H9 (cell line): ENCODE data around the gene KIF23. TPM values are rescaled to one million over a fixed set of nuclear protein-coding genes. Genes with fewer than 3 reads are reported as not detected.

Source experiments
- DNase-seq: peaks from one replicate; pipeline ENCODE4 v3.0.0-alpha.2; 2017
- H2AFZ ChIP-seq: one replicate; pipeline ENCODE4 v1.6.1; 2013; ENCODE audit warnings: mild to moderate bottlenecking, low read length, control low read depth, moderate library complexity
- H2AK5ac ChIP-seq: 2 replicates; pipeline ENCODE4 v1.6.1; 2013; ENCODE audit warnings: low read length, control low read depth, mixed read lengths; ENCODE audit not compliant: insufficient read length
- H2BK120ac ChIP-seq: one replicate; pipeline ENCODE4 v1.6.1; 2013; ENCODE audit warnings: low read depth, mild to moderate bottlenecking, low read length, control low read depth, inconsistent platforms; ENCODE audit not compliant: poor library complexity, severe bottlenecking
- H2BK12ac ChIP-seq: 2 replicates; pipeline ENCODE4 v1.6.1; 2013; ENCODE audit warnings: low read length, control low read depth, mixed read lengths, low read depth; ENCODE audit not compliant: insufficient read length
- H2BK15ac ChIP-seq: 2 replicates; pipeline ENCODE4 v1.6.1; 2013; ENCODE audit warnings: low read depth, low read length, control low read depth
- H2BK20ac ChIP-seq: one replicate; pipeline ENCODE4 v1.6.1; 2013; ENCODE audit warnings: low read depth, mild to moderate bottlenecking, low read length, control low read depth, inconsistent platforms; ENCODE audit not compliant: poor library complexity, severe bottlenecking
- H2BK5ac ChIP-seq: 2 replicates; pipeline ENCODE4 v1.6.1; 2013; ENCODE audit warnings: low read length, control low read depth, mixed read lengths; ENCODE audit not compliant: insufficient read length
- H3K14ac ChIP-seq: 2 replicates; pipeline ENCODE4 v1.6.1; 2013; ENCODE audit warnings: low read length, control low read depth; ENCODE audit not compliant: insufficient read depth
- H3K18ac ChIP-seq: 2 replicates; pipeline ENCODE4 v1.6.1; 2013; ENCODE audit warnings: low read depth, mild to moderate bottlenecking, mixed read lengths, low read length, control low read depth; ENCODE audit not compliant: insufficient read length
- H3K23ac ChIP-seq: 2 replicates; pipeline ENCODE4 v1.6.1; 2013; ENCODE audit warnings: low read length, control low read depth, mixed read lengths, low read depth; ENCODE audit not compliant: insufficient read length
- H3K23me2 ChIP-seq: 2 replicates; pipeline ENCODE4 v1.6.1; 2013; ENCODE audit warnings: low read depth, mild to moderate bottlenecking, mixed read lengths, low read length, control low read depth; ENCODE audit not compliant: insufficient read length, poor library complexity, severe bottlenecking
- H3K27ac ChIP-seq: 2 replicates; pipeline ENCODE4 v1.5.1; 2013; ENCODE audit warnings: low read length, control low read depth, mixed read lengths, low read depth; ENCODE audit not compliant: insufficient read length
- H3K27me3 ChIP-seq: 2 replicates; pipeline ENCODE4 v1.6.1; 2013; ENCODE audit warnings: low read length, control low read depth, inconsistent platforms; ENCODE audit not compliant: insufficient read depth
- H3K4ac ChIP-seq: 2 replicates; pipeline ENCODE4 v1.6.1; 2013; ENCODE audit warnings: low read depth, mild to moderate bottlenecking, control low read depth, inconsistent platforms, low read length, moderate library complexity
- H3K4me1 ChIP-seq: 2 replicates; pipeline ENCODE4 v1.6.1; 2013; ENCODE audit warnings: low read length, control low read depth, inconsistent platforms; ENCODE audit not compliant: insufficient read depth
- H3K4me2 ChIP-seq: 2 replicates; pipeline ENCODE4 v1.6.1; 2013; ENCODE audit warnings: low read length, control low read depth, mixed read lengths; ENCODE audit not compliant: insufficient read length, insufficient read depth
- H3K56ac ChIP-seq: 2 replicates; pipeline ENCODE4 v1.6.1; 2013; ENCODE audit warnings: low read depth, mild to moderate bottlenecking, mixed read lengths, low read length, control low read depth; ENCODE audit not compliant: insufficient read length
- H3K79me1 ChIP-seq: 2 replicates; pipeline ENCODE4 v1.6.1; 2013; ENCODE audit warnings: low read depth, mild to moderate bottlenecking, moderate library complexity, low read length, control low read depth, inconsistent platforms; ENCODE audit not compliant: insufficient read depth, poor library complexity, severe bottlenecking
- H3K79me2 ChIP-seq: 2 replicates; pipeline ENCODE4 v1.6.1; 2013; ENCODE audit warnings: low read length, control low read depth, inconsistent platforms; ENCODE audit not compliant: insufficient read depth
- H3K9ac ChIP-seq: 2 replicates; pipeline ENCODE4 v1.6.1; 2013; ENCODE audit warnings: low read length, control low read depth, mixed read lengths; ENCODE audit not compliant: insufficient read length; ENCODE audit errors: extremely low read depth
- H3K9me3 ChIP-seq: one replicate; pipeline ENCODE4 v1.6.1; 2013; ENCODE audit warnings: low read depth, low read length, inconsistent platforms; ENCODE audit not compliant: control insufficient read depth
- H3T11ph ChIP-seq: one replicate; pipeline ENCODE4 v1.6.1; 2013; ENCODE audit warnings: mild to moderate bottlenecking, low read length, control low read depth, inconsistent platforms
- H4K20me1 ChIP-seq: one replicate; pipeline ENCODE4 v1.6.1; 2013; ENCODE audit not compliant: control insufficient read depth, insufficient read length, insufficient read depth
- H4K5ac ChIP-seq: 2 replicates; pipeline ENCODE4 v1.6.1; 2013; ENCODE audit warnings: low read depth, mild to moderate bottlenecking, mixed read lengths, low read length, control low read depth; ENCODE audit not compliant: insufficient read length
- H4K8ac ChIP-seq: replicated peaks from 2 replicates; pipeline ENCODE4 v1.6.1; 2013; ENCODE audit warnings: low read length, control low read depth, mixed read lengths, low read depth; ENCODE audit not compliant: insufficient read length
- H4K91ac ChIP-seq: 2 replicates; pipeline ENCODE4 v1.6.1; 2013; ENCODE audit warnings: low read depth, mild to moderate bottlenecking, moderate library complexity, mixed read lengths, low read length, control low read depth; ENCODE audit not compliant: insufficient read length
- H3K27ac Mint-ChIP-seq, 3 experiments: 2 replicates in 2 of 3; 3 replicates in 1 of 3; pipeline ENCODE4 v1.8.0; 2020 to 2021; ENCODE audit warnings: mixed read lengths in 3 of 3, mild to moderate bottlenecking in 1 of 3, moderate library complexity in 1 of 3
- H3K27me3 Mint-ChIP-seq: 2 replicates; pipeline ENCODE4 v1.8.0; 2021; ENCODE audit warnings: low read depth, mild to moderate bottlenecking, moderate library complexity, mixed read lengths
- H3K36me3 Mint-ChIP-seq, 3 experiments: 2 replicates in 2 of 3; 3 replicates in 1 of 3; pipeline ENCODE4 v1.8.0; 2020 to 2021; ENCODE audit warnings: low read depth in 3 of 3, mixed read lengths in 3 of 3; ENCODE audit not compliant: insufficient read depth in 1 of 3
- H3K4me1 Mint-ChIP-seq, 2 experiments: 2 replicates each; pipeline ENCODE4 v1.8.0; 2020; ENCODE audit warnings: mixed read lengths in 2 of 2
- H3K4me3 Mint-ChIP-seq, 2 experiments: 2 replicates in 1 of 2; 3 replicates in 1 of 2; pipeline ENCODE4 v1.8.0; 2020 to 2021; ENCODE audit warnings: mild to moderate bottlenecking in 2 of 2, mixed read lengths in 2 of 2, moderate library complexity in 1 of 2
- H3K9me3 Mint-ChIP-seq, 2 experiments: 2 replicates in 1 of 2; 3 replicates in 1 of 2; pipeline ENCODE4 v1.8.0; 2020; ENCODE audit warnings: mild to moderate bottlenecking in 2 of 2, mixed read lengths in 2 of 2, moderate library complexity in 1 of 2
- CTCF ChIP-seq: fragments of 200-600 bp; sonication (generic); conservative IDR thresholded peaks from 3 replicates; pipeline ENCODE4 v1.8.0; 2021; ENCODE audit warnings: antibody characterized with exemption, mild to moderate bottlenecking
- WGBS: extraction: QIAGEN DNeasy Blood & Tissue Kit; methylation state at CpG from one replicate; pipeline ENCODE4 v1.1.7; 2013; ENCODE audit warnings: missing lambda C conversion rate, low lambda C conversion rate, mixed read lengths; ENCODE audit not compliant: insufficient read length; ENCODE audit errors: extremely low coverage; 5-methylcytosine and 5-hydroxymethylcytosine counted together
- total RNA-seq: library from RNA; stranded (reverse); gene quantifications from 2 replicates; pipeline ENCODE4 v1.2.1, GENCODE V29; 2021

Gene KIF23
- total RNA-seq, 1 experiment from 2014 or later = 55.4 TPM

- no peaks in the 10 kb centered on the region for H3K27me3 ChIP-seq
- H2BK5ac ChIP-seq = no peak overlapping the region
- H4K20me1 ChIP-seq = no peaks in the 10 kb centered on the region
- H3K4me3 Mint-ChIP-seq = no peak overlapping the region
- no peak overlapping the region for H3K4me2 ChIP-seq
- no peak overlapping the region for H4K91ac ChIP-seq
- H3K27ac Mint-ChIP-seq = no peak overlapping the region
- H2BK120ac ChIP-seq = no peak overlapping the region
- H3K23me2 ChIP-seq = no peaks in the 10 kb centered on the region
- H3K4me1 ChIP-seq = peaks cover 3% of the 10 kb centered on the region; the same call in 1 of the 2 replicates
- no peak overlapping the region for H3K23ac ChIP-seq
- H3K4me1 Mint-ChIP-seq = peaks cover 20 to 27% of the 10 kb centered on the region in 2 experiments
- no peak overlapping the region for H3K9ac ChIP-seq
- H3K9me3 Mint-ChIP-seq = no peaks in the 10 kb centered on the region
- no peak overlapping the region for H3T11ph ChIP-seq
- H2BK15ac ChIP-seq = no peak overlapping the region
- H2AK5ac ChIP-seq = no peak overlapping the region
- no peak overlapping the region for H3K27ac ChIP-seq
- no peak overlapping the region for H3K56ac ChIP-seq
- WGBS = no CpG with 5 or more reads among the region's 11 CpGs
- no peak overlapping the region for H2BK12ac ChIP-seq
- H3K27me3 Mint-ChIP-seq = peaks cover 13% of the 10 kb centered on the region
- no peak overlapping the region for H3K4ac ChIP-seq
- H2BK20ac ChIP-seq = no peak overlapping the region
- no peaks in the 10 kb centered on the region for H3K9me3 ChIP-seq
- no peak overlapping the region for H3K18ac ChIP-seq
- TF ChIP-seq CTCF = no peak
- no peaks in the 10 kb centered on the region for H3K36me3 Mint-ChIP-seq
- H4K8ac ChIP-seq = no peak overlapping the region
- H3K14ac ChIP-seq = no peak overlapping the region
- no peak for DNase-seq
- H3K79me2 ChIP-seq = no peaks in the 10 kb centered on the region
- H3K79me1 ChIP-seq = no peaks in the 10 kb centered on the region
- H4K5ac ChIP-seq = no peak overlapping the region
- H2AFZ ChIP-seq = no peak overlapping the region
Measured at GRCh38 chr15:69391046-69391757, 22.9 kb upstream of the KIF23 start.
